PC-9 (cell line): ENCODE data around the gene S100A5. TPM values are rescaled to one million over a fixed set of nuclear protein-coding genes. Genes with fewer than 3 reads are reported as not detected.

Experiments
- BruUV-seq: library from RNA; stranded (reverse); fragments of 400-500 nt; replicated peaks from 2 replicates; lab custom pipeline; 2021; lab: Mats Ljungman, UMichigan
- CTCF ChIA-PET: fragments of 300-600 bp; sonication (Branson Sonifier 250); formaldehyde crosslinking; loops from one replicate; lab custom pipeline; 2022; ENCODE audit warnings: antibody characterized with exemption; lab: Charles Lee
- POLR2A ChIA-PET: fragments of 300-600 bp; sonication (Branson Sonifier 250); formaldehyde crosslinking; loops from one replicate; lab custom pipeline; 2022; ENCODE audit warnings: antibody characterized with exemption; ENCODE audit not compliant: unreplicated experiment; lab: Charles Lee
- DNase-seq, 2 experiments: peaks; one replicate each; pipeline versions ENCODE4 v3.0.0 to v3.0.0-alpha.2; 2015 to 2022; ENCODE audit warnings: mixed read lengths in 1 of 2
- H2AFZ ChIP-seq: fragments of 200-600 bp; sonication (generic); 2 replicates; pipeline ENCODE4 v1.8.1; 2017; ENCODE audit warnings: antibody characterized with exemption
- H3F3A ChIP-seq: fragments of 200-600 bp; sonication (generic); 2 replicates; pipeline ENCODE4 v1.8.1; 2017; ENCODE audit warnings: antibody characterized with exemption, mild to moderate bottlenecking, low read depth; ENCODE audit not compliant: insufficient read depth
- H3K27ac ChIP-seq: fragments of 200-600 bp; sonication (generic); 2 replicates; pipeline ENCODE4 v1.6.1; 2016; ENCODE audit warnings: mixed run types
- H3K27me3 ChIP-seq: fragments of 200-600 bp; sonication (generic); 2 replicates; pipeline ENCODE4 v1.6.1; 2016; ENCODE audit warnings: low read depth, mixed run types; ENCODE audit not compliant: insufficient read depth
- H3K36me3 ChIP-seq: fragments of 200-600 bp; sonication (generic); 2 replicates; pipeline ENCODE4 v1.6.1; 2016; ENCODE audit warnings: low read depth, mixed run types
- H3K4me1 ChIP-seq: fragments of 200-600 bp; sonication (generic); replicated peaks from 2 replicates; pipeline ENCODE4 v1.6.1; 2016; ENCODE audit warnings: mixed run types; ENCODE audit not compliant: insufficient read depth
- H3K4me2 ChIP-seq: fragments of 200-600 bp; sonication (generic); 2 replicates; pipeline ENCODE4 v1.6.1; 2017; ENCODE audit warnings: mixed run types
- H3K4me3 ChIP-seq: fragments of 200-600 bp; sonication (generic); 2 replicates; pipeline ENCODE4 v1.6.1; 2016; ENCODE audit warnings: mixed run types
- H3K79me2 ChIP-seq: fragments of 200-600 bp; sonication (generic); 2 replicates; pipeline ENCODE4 v1.6.1; 2017; ENCODE audit warnings: low read depth, mixed run types
- H3K9me2 ChIP-seq: fragments of 200-600 bp; sonication (generic); 2 replicates; pipeline ENCODE4 v1.8.1; 2017; ENCODE audit warnings: mild to moderate bottlenecking; ENCODE audit not compliant: insufficient read depth
- H3K9me3 ChIP-seq: fragments of 200-600 bp; sonication (generic); 2 replicates; pipeline ENCODE4 v1.8.1; 2016; ENCODE audit warnings: low read depth; ENCODE audit not compliant: insufficient read depth
- H4K20me1 ChIP-seq: fragments of 200-600 bp; sonication (generic); 2 replicates; pipeline ENCODE4 v1.8.1; 2017; ENCODE audit not compliant: insufficient read depth
- EZH2 ChIP-seq: fragments of 200-600 bp; sonication (generic); IDR thresholded peaks from 2 replicates; pipeline ENCODE4 v1.8.0; 2017; ENCODE audit warnings: antibody characterized with exemption, low read depth
- intact Hi-C: fragments of 100-400 bp; cut with micrococcal nuclease; formaldehyde crosslinking; loops from one replicate; pipeline ENCODE4 v1.10.0; 2022; ENCODE audit not compliant: unreplicated experiment
- total RNA-seq: library from RNA; stranded (reverse); gene quantifications from 2 replicates; pipeline ENCODE4 v1.2.3, GENCODE V29; 2021
- TF ChIP-seq, protein P1 (sequence below): fragments of 200-600 bp; sonication (generic); conservative IDR thresholded peaks from 2 replicates; pipeline ENCODE4 v1.6.1; 2017; ENCODE audit warnings: mixed run types, antibody characterized with exemption, mild to moderate bottlenecking, moderate library complexity

The S100A5 gene
- total RNA-seq, 1 experiment from 2014 or later, result 11.1 TPM

DNA sequence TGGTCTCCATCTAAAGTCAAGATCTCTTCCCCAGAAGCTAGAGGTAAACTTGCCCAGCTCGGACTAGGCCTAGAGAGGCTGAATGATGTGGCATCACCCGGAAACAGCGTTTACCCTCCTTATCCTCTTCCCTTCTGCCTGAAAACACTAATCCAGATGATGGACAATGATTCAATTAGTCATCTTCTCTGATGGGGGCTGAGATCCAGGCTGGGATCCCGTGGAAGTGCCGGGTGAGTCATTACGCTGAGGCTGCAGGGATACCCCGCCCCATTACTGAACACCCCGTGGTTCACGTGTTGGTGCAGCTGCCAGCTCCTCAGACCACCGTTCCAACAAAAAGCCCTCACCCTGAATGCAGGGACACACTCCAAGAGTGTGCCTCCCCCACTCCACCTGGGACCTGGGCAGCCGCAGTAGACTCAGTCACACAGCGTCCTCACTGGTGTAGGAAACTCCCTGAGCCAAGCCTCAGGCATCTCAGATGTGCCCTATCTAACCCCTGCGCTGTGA, 7.0 kb downstream of the S100A5 start:
- BruUV-seq, result no TSS peak
- H4K20me1 ChIP-seq, result peaks cover 10% of the 10 kb centered on the region

DNA sequence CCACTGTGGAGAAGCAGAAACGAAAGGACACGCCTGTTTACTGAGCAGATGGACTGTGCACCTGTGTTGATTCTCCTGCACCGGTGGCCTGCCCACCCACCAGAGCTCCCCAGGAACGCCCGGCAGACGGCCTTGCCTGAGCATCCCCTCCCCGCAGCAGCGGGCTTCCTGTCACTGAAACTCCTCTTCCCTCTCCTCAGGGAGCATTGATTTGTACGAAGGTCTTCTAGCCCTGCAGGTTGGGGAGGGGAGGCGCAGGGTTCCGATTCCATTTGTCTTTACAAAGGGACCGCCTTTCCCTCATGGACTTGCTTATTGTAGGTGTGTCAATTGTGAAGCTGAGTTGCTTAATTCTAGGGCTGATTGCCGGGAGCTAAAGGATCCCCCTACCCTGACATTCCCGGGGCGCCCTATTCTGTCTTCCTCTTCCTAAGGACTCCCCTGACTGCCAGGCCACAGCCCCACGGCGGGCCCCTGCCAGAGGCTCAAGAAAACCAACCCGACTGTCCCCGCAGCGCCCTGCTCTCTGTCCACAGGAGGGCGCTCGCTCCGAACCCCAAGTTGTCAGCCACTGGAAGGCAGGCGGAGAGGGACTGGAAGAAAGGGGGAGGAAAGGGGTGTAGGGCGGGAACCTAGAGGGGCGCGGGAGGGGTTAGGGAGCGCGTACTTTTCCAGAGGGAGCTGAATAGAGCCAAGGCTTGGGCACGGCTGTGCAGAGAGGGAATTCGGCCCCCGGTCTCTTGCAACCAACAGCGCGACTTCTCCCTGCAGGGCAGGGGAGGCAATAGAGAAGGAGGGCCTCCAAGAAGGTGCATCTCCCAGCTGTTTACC, 7.8 kb downstream of the S100A5 start:
- peaks cover 44% of the 10 kb centered on the region for H3K4me1 ChIP-seq

More for the DNA sequence above, 7.0 kb downstream of the S100A5 start:
- intact Hi-C loops, result loop anchor here (1.0 to 10.0 kb wide), 5 partner anchors 17 to 431 kb away; partner anchors contain the start of genes CREB3L4, S100A13 and SLC39A1
- DNase-seq, result peak; percentile 73 to 88
- peak overlapping the region; percentile 97 for H3K4me2 ChIP-seq
- H3K9me3 ChIP-seq, result no peaks in the 10 kb centered on the region
- ChIA-PET POLR2A (interaction anchor here (0.6 to 2.5 kb wide), 3 partner anchors 33 to 100 kb away, joined by 4 to 15 read pairs (median 7); partner anchors contain the start of gene CHTOP), CTCF (interaction anchor here (0.5 to 2.5 kb wide), 6 partner anchors 12 to 81 kb away, joined by 3 to 20 read pairs (median 6); no protein-coding TSS in a partner anchor)
- no peak overlapping the region for H2AFZ ChIP-seq
- peak overlapping the region; percentile 85 for H3K4me3 ChIP-seq
- H3K27me3 ChIP-seq, result no peaks in the 10 kb centered on the region
- TF ChIP-seq, protein P1, sequence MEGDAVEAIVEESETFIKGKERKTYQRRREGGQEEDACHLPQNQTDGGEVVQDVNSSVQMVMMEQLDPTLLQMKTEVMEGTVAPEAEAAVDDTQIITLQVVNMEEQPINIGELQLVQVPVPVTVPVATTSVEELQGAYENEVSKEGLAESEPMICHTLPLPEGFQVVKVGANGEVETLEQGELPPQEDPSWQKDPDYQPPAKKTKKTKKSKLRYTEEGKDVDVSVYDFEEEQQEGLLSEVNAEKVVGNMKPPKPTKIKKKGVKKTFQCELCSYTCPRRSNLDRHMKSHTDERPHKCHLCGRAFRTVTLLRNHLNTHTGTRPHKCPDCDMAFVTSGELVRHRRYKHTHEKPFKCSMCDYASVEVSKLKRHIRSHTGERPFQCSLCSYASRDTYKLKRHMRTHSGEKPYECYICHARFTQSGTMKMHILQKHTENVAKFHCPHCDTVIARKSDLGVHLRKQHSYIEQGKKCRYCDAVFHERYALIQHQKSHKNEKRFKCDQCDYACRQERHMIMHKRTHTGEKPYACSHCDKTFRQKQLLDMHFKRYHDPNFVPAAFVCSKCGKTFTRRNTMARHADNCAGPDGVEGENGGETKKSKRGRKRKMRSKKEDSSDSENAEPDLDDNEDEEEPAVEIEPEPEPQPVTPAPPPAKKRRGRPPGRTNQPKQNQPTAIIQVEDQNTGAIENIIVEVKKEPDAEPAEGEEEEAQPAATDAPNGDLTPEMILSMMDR, result no peak
- TF ChIP-seq EZH2, result no peak
- peaks cover 69% of the 10 kb centered on the region for H3F3A ChIP-seq
- H3K4me1 ChIP-seq, result peaks cover 52% of the 10 kb centered on the region
- H3K79me2 ChIP-seq, result peaks cover 21% of the 10 kb centered on the region
- H3K36me3 ChIP-seq, result peaks cover 11% of the 10 kb centered on the region
- H3K27ac ChIP-seq, result peak overlapping the region; percentile 81
- H3K9me2 ChIP-seq, result no peaks in the 10 kb centered on the region

More for the DNA sequence above, 7.8 kb downstream of the S100A5 start:
- peak overlapping the region; percentile 81 for H3K27ac ChIP-seq
- H4K20me1 ChIP-seq, result peaks cover 10% of the 10 kb centered on the region
- H3F3A ChIP-seq, result peaks cover 62% of the 10 kb centered on the region
- BruUV-seq, result no TSS peak
- TF ChIP-seq, protein P1, result peak; percentile 90
- TF ChIP-seq EZH2, result no peak
- no peaks in the 10 kb centered on the region for H3K9me3 ChIP-seq
- peaks cover 21% of the 10 kb centered on the region for H3K79me2 ChIP-seq
- DNase-seq, result peak; percentile 53 to 85
- no peaks in the 10 kb centered on the region for H3K9me2 ChIP-seq
- intact Hi-C loops, result loop anchor here (1.0 to 10.0 kb wide), 5 partner anchors 17 to 432 kb away; partner anchors contain the start of genes CREB3L4, S100A13 and SLC39A1
- ChIA-PET CTCF (interaction anchor here (0.5 to 2.5 kb wide), 7 partner anchors 11 to 1717 kb away, joined by 3 to 20 read pairs (median 4); no protein-coding TSS in a partner anchor), POLR2A (interaction anchor here (0.6 to 2.5 kb wide), 5 partner anchors 17 to 101 kb away, joined by 4 to 18 read pairs (median 7); partner anchors contain the start of gene CHTOP)
- H3K4me3 ChIP-seq, result peak overlapping the region; percentile 85; the same call in 1 of the 2 replicates
- peak overlapping the region; percentile 97 for H3K4me2 ChIP-seq
- no peaks in the 10 kb centered on the region for H3K27me3 ChIP-seq
- H3K36me3 ChIP-seq, result peaks cover 11% of the 10 kb centered on the region
- no peak overlapping the region for H2AFZ ChIP-seq
